Liver (tissue), 3 donors: Measurements from ENCODE around the gene PHOX2A.

ENCODE experiments used
- ATF3 ChIP-seq: IDR thresholded peaks from 2 replicates; pipeline ENCODE4 v1.6.1; 2016; ENCODE audit warnings: antibody characterized with exemption
- CTCF ChIP-seq: fragments of 150-350 bp; IDR thresholded peaks from 2 replicates; pipeline ENCODE4 v1.5.1; 2017; ENCODE audit warnings: improper control_type of control experiment, low read depth, low read length; ENCODE audit not compliant: missing input control
- EGR1 ChIP-seq, 2 donors: IDR thresholded peaks; 2 replicates each; pipeline ENCODE4 v1.6.1; 2016 to 2018; ENCODE audit warnings: antibody characterized with exemption in 2 of 2, low read depth in 2 of 2
- FOXA1 ChIP-seq: IDR thresholded peaks from 2 replicates; pipeline ENCODE4 v1.6.1; 2016; ENCODE audit warnings: antibody characterized with exemption
- GABPA ChIP-seq, 2 donors: IDR thresholded peaks in 1 of 2; conservative IDR thresholded peaks in 1 of 2; 2 replicates each; pipeline ENCODE4 v1.6.1; 2016; ENCODE audit warnings: antibody characterized with exemption in 2 of 2, mild to moderate bottlenecking in 1 of 2, moderate library complexity in 1 of 2
- HNF4A ChIP-seq, 2 donors: conservative IDR thresholded peaks; 2 replicates each; pipeline ENCODE4 v1.6.1; 2016; ENCODE audit warnings: antibody characterized with exemption in 2 of 2, mild to moderate bottlenecking in 2 of 2
- MAX ChIP-seq: IDR thresholded peaks from 2 replicates; pipeline ENCODE4 v1.6.1; 2016; ENCODE audit warnings: antibody characterized with exemption
- RAD21 ChIP-seq, 2 donors: IDR thresholded peaks; 2 replicates each; pipeline ENCODE4 v1.6.1; 2016; ENCODE audit warnings: antibody characterized with exemption in 2 of 2, mild to moderate bottlenecking in 2 of 2
- TAF1 ChIP-seq: conservative IDR thresholded peaks from 2 replicates; pipeline ENCODE4 v1.6.1; 2016; ENCODE audit warnings: antibody characterized with exemption, mild to moderate bottlenecking
- YY1 ChIP-seq: IDR thresholded peaks from 2 replicates; pipeline ENCODE4 v1.6.1; 2016; ENCODE audit warnings: antibody characterized with exemption, mild to moderate bottlenecking
- ZBTB33 ChIP-seq: IDR thresholded peaks from 2 replicates; pipeline ENCODE4 v1.6.1; 2016; ENCODE audit warnings: antibody characterized with exemption
- donor health status: healthy.
- donor health status: healthy.

- TF ChIP-seq CTCF, result no peak
- TF ChIP-seq MAX, result no peak
- TF ChIP-seq TAF1, result no peak
- TF ChIP-seq YY1, result no peak
- no peak for TF ChIP-seq EGR1 (IDR thresholded peaks at IDR 0.05; ENCODE audit: low read depth in 2 of 2)
- no peak for TF ChIP-seq GABPA (IDR thresholded peaks at IDR 0.05 in 1 of 2, conservative IDR thresholded peaks at IDR 0.05 in 1 of 2)
- no peak for TF ChIP-seq HNF4A (conservative IDR thresholded peaks at IDR 0.05)
- TF ChIP-seq RAD21 (IDR thresholded peaks at IDR 0.05), result no peak
- TF ChIP-seq ZBTB33, result no peak
- no peak for TF ChIP-seq ATF3
- no peak for TF ChIP-seq FOXA1
These were observed 26.1 kb downstream of the PHOX2A start for GRCh38 chr11:72217841-72218240.
